Measurements from ENCODE around the gene WDR55. TPM values are rescaled to one million over a fixed set of nuclear protein-coding genes. Genes with fewer than 3 reads are reported as not detected.

Gene WDR55
- total and polyA plus RNA-seq, 10 of the 15 experiments (the other 5 are each of a cell fraction or from before 2014, with no cell fraction given): 3.4 to 27.8 (median 20.3) TPM

DNA sequence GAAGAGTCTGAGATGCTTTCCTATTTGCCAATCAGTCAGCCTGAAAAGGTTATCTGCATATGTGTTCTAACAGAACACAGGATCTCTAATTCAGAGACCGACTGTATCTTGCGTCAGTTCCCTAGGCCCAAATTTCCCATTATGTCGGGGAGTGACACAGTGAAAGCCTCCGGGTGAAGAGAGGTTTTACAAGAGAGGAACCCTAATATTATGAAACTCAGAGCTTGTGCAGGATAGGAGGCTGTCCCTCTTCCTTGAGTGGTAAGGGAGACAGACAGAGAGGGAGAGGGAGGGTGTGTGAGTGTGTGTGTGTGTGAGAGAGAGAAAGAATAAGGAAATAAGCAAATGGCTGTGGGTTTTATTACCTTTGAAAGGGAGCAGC, 33.7 kb upstream of the WDR55 start:
- H2AFZ ChIP-seq (ENCODE audit: control insufficient read depth, low read depth, low read length): no peak overlapping the region
- RAD21 ChIA-PET (ENCODE audit: unreplicated experiment): no interaction called here
- no TSS peak for BruUV-seq (replicated peaks)
- H3K4me2 ChIP-seq (ENCODE audit: control insufficient read depth, insufficient read depth): no peak overlapping the region
- no peak overlapping the region for H3K27ac ChIP-seq (ENCODE audit: control insufficient read depth, insufficient read depth)
- no peak for DNase-seq (ENCODE audit: low read depth, low spot score)
- SMC1A ChIA-PET (ENCODE audit: uncharacterized antibody, unreplicated experiment): interaction anchor here (1.2 kb wide), 1 partner anchor 257 kb away, joined by 3 read pairs; no protein-coding TSS in a partner anchor
- H3K4me1 ChIP-seq (ENCODE audit: control insufficient read depth, insufficient read depth, low read length): peaks cover 13% of the 10 kb centered on the region
- peaks cover 1% of the 10 kb centered on the region; the same call in 1 of the 3 replicates for H3K9me3 ChIP-seq (replicated peaks; ENCODE audit: control insufficient read depth, insufficient read depth, low read length)
- H4K20me1 ChIP-seq (ENCODE audit: control insufficient read depth, insufficient read depth): no peaks in the 10 kb centered on the region
- WGBS (ENCODE audit: insufficient coverage, insufficient replicate concordance, low lambda C conversion rate, missing lambda C conversion rate): 87% methylated on average over 4 of the region's 4 CpGs
- POLR2A ChIA-PET: no interaction called here
- ATAC-seq: no peak
- intact Hi-C loops (cut with micrococcal nuclease; ENCODE audit: unreplicated experiment): no loop called here
- no peak overlapping the region for H3K9ac ChIP-seq (ENCODE audit: control insufficient read depth, insufficient read depth, low read length)
- no peaks in the 10 kb centered on the region for H3K79me2 ChIP-seq (ENCODE audit: control insufficient read depth, insufficient read depth, low read length)
- in situ Hi-C loops (cut with MboI): no loop called here
- TF ChIP-seq SMAD5 (IDR thresholded peaks at IDR 0.05; ENCODE audit: low read depth) (no peak), FOXM1 (IDR thresholded peaks at IDR 0.05; ENCODE audit: low read depth, low read length) (no peak), EP300 (IDR thresholded peaks at IDR 0.05; ENCODE audit: borderline replicate concordance in 1 of 2, control insufficient read depth in 1 of 2, low read depth in 2 of 2, low read length in 2 of 2) (no peak), MEF2A (IDR thresholded peaks at IDR 0.05; ENCODE audit: insufficient read depth, low read depth, low read length) (no peak), RAD51 (IDR thresholded peaks at IDR 0.05) (no peak), NFIC (IDR thresholded peaks at IDR 0.05; ENCODE audit: low read depth, low read length) (no peak), CBX5 (IDR thresholded peaks at IDR 0.05; ENCODE audit: low read depth) (no peak)
- TF ChIP-seq, protein P1, sequence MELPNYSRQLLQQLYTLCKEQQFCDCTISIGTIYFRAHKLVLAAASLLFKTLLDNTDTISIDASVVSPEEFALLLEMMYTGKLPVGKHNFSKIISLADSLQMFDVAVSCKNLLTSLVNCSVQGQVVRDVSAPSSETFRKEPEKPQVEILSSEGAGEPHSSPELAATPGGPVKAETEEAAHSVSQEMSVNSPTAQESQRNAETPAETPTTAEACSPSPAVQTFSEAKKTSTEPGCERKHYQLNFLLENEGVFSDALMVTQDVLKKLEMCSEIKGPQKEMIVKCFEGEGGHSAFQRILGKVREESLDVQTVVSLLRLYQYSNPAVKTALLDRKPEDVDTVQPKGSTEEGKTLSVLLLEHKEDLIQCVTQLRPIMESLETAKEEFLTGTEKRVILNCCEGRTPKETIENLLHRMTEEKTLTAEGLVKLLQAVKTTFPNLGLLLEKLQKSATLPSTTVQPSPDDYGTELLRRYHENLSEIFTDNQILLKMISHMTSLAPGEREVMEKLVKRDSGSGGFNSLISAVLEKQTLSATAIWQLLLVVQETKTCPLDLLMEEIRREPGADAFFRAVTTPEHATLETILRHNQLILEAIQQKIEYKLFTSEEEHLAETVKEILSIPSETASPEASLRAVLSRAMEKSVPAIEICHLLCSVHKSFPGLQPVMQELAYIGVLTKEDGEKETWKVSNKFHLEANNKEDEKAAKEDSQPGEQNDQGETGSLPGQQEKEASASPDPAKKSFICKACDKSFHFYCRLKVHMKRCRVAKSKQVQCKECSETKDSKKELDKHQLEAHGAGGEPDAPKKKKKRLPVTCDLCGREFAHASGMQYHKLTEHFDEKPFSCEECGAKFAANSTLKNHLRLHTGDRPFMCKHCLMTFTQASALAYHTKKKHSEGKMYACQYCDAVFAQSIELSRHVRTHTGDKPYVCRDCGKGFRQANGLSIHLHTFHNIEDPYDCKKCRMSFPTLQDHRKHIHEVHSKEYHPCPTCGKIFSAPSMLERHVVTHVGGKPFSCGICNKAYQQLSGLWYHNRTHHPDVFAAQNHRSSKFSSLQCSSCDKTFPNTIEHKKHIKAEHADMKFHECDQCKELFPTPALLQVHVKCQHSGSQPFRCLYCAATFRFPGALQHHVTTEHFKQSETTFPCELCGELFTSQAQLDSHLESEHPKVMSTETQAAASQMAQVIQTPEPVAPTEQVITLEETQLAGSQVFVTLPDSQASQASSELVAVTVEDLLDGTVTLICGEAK (IDR thresholded peaks at IDR 0.05; ENCODE audit: borderline replicate concordance): no peak
- H3K27me3 ChIP-seq (replicated peaks in 1 of 2; ENCODE audit: control insufficient read depth in 2 of 2, insufficient read depth in 2 of 2, low read length in 1 of 2): peaks cover 3 to 4% of the 10 kb centered on the region in 2 experiments; a peak in 2 of 4 replicates
- CTCF ChIA-PET: interaction anchor here (2.1 kb wide), 1 partner anchor 258 kb away, joined by 7 read pairs; no protein-coding TSS in a partner anchor
- no peaks in the 10 kb centered on the region for H3K36me3 ChIP-seq (ENCODE audit: control insufficient read depth in 2 of 2, insufficient read depth in 2 of 2, low read length in 1 of 2)
- no peak for FAIRE-seq
- no peak overlapping the region for H3K4me3 ChIP-seq

Measured in GM12878 (cell line).